NCI-H446 treated with DMSO at 0.1 percent for 48 hours (cell line): ENCODE data around the gene PRR19.

ENCODE experiments used
- DNase-seq: peaks from one replicate; lab custom pipeline; 2025; lab: John Stamatoyannopoulos, UW

Gene PRR19

DNA sequence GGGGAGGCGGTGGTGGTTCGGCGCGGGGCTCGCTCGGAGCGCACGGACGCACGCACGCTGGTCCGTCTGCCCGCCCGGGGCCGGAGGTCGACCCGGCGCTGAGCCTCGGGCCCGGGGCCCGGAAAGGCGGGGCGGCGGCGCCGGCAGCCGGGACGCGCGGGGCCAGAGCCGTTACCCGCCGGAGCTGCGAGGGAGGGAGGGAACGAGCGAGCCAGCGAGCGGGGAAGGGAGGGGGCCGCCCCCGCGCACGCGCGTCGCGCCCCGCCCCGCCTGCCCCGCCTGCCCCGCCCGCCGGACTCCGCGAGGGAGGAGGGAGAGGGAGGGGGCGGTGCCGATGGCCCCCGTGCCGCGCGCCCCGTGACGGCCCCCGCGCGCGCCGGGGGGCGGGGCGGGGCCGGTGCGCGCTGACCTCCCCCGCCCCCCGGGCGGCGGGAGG, 17.8 kb upstream of the PRR19 start:
- DNase-seq, result peak; percentile 60

DNA sequence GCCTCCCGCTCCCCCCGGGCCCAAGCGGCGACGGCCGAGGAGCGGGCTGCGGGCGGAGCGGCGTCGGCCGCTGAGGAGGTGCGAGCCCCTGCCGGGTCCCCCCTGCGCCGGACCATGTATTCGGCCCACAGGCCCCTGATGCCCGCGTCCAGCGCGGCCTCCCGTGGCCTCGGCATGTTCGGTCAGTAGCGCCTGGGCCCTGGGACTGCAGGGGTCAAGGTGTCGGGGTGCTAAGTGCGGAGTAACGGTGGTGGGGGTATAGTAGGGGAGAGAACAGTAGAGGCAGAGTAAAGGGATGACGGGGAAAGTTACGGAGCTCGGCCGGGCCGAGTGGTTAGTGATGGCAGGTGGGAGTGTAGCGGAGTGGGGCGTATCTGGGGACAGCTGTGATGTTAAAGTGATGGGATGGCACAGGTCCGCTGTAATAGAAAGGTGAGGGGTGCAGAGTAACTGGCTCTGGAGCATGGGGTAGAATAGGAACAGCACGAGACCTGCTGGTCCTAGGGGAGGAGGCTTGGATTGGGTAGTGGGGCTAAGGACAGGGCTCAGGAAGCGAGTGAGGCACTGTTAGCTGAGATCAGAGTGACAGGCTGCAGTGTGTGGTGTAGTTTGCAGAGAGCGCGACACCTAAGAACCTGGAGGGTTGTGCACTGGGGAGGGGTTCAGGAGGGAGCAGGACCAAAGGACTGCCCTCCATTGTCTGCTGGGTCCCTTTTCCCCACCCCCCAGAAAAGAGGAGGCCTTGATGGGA, 17.2 kb upstream of the PRR19 start:
- DNase-seq, result no peak

DNA sequence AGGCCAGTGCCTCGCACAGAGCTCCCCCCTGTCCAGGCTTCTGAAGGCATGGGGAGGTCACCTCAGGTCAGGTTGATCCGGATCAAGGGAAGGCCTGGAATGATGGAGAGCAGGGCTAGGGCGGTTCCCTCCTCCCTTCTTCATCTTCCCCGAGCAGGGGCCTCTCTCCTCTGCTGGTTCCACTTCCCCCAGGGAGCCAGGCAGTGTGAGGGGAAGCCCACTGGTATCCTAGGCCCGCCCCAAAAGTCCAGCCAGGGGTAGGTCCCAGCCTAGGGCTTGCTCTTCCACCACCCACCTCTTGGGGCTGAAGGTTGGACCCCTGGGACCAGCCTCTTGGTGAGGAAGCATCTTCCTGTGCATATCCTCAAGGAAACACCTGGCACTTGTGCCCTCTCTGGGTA, 16.4 kb upstream of the PRR19 start:
- DNase-seq, result no peak

DNA sequence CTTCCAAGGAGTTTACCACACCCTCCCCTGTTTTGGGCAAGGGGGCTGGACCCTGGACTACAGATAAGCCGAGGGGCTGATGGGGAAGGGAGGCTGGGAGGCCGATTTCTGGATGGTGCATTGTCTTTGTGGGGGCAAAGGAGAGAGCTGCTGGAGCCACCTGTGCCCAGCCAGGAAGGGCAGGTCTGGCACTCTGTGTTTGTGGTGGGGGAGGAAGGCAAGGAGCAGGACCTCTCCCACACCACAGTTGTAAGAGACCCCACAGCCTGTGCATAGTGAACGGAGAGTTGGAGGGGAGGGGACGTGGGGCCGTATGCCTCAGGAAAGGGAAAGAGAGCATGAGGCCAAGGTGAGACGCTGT, 16.0 kb upstream of the PRR19 start:
- DNase-seq, result no peak

DNA sequence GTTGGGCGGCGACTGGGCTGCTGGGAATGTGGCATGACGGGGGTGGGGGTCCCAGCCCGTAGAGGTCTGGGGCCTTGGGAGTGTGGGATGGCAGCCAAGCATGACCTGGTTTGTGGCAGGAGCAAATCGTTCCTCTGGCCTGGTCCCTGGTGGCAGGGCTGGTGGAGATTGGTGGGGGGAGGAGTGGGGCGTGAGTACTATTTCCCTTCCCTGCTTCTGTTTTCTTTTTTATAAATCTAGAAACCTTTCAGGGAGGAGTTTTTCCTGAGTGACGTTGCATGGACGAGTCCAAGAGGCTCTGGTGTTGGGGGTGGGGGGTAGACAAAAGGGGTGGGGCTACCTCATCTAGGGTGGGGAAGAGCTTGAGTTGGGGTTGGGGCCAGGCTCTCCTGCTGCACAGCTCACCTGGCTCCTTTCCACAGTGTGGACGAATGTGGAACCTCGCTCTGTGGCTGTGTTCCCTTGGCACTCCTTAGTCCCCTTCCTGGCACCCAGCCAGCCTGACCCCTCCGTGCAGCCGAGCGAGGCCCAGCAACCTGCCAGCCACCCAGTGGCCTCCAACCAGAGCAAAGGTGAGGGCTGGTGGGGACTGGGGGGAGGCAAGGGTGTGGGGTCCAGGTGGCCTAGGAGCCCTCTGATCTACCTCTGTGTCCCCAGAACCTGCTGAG, 15.4 kb upstream of the PRR19 start:
- DNase-seq, result no peak

GRCh38 chr19:42287017-42287826, 14.7 kb upstream of the PRR19 start:
- no peak for DNase-seq

DNA sequence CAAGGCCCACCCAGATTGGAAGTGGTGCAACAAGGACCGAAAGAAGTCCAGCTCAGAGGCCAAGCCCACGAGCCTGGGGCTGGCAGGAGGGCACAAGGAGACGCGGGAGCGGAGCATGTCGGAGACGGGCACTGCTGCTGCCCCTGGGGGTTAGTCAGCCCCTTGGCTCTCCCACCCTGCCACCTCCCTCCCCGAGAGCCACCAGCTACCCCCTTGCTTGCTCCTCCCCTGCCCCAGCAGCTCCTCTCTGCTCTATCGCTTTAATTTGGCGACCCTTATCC, 14.2 kb upstream of the PRR19 start:
- no peak for DNase-seq

- no peak for DNase-seq
These were observed 13.5 kb upstream of the PRR19 start for GRCh38 chr19:42288387-42288786.

DNA sequence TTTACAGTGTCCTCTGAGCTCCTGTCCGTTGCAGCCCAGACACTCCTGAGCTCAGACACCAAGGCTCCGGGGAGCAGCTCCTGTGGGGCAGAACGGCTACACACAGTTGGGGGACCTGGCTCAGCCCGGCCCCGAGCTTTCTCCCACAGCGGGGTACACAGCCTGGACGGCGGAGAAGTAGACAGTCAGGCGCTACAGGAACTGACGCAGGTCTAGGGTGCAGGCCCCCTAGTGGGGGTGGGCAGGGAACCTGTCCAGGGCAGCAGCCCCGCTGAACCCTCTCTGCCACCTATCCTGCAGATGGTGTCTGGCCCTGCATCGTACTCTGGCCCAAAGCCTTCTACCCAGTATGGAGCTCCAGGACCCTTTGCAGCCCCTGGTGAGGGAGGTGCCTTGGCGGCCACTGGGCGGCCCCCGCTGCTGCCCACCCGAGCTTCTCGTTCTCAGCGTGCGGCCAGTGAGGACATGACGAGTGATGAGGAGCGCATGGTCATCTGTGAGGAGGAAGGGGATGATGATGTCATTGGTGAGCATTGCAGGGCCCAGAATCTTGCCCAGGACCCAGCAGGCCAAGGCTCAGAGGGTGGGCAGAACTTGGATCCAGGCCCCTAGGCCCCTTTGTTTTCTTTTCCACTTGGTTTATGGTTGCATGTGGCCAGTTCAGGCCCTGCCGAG, 12.9 kb upstream of the PRR19 start:
- no peak for DNase-seq

DNA sequence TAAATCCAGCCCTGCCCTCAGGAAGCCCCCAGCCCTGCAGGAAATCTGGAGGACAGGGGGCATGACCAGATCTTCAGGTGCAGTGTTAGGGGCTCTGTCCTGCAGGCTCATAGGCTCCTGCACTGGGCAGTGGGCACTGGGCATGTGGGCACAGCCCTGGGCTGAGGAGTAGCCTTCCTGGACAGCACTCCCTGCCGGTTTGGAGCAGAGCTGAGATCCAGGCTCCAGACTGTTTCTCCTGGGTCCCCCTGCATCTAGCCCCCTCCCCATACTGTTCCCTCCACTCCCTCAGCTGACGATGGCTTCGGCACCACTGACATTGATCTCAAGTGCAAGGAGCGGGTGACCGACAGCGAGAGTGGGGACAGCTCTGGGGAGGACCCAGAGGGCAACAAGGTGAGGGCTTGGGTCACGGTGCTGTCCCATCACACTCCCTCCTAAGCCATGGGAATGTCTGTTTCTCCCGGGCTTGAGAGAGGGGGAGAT, 12.3 kb upstream of the PRR19 start:
- DNase-seq, result no peak

DNA sequence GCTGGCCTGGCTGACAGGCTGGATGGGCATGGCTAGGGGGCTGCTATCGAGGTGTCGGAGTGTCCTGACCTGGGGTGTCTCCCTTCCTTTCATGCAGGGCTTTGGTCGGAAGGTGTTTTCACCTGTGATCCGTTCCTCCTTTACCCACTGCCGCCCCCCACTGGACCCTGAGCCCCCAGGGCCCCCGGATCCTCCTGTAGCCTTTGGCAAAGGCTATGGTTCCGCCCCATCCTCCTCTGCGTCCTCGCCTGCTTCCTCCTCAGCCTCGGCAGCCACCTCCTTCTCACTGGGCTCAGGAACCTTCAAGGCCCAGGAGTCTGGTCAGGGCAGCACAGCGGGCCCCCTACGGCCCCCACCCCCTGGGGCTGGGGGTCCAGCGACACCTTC, 11.8 kb upstream of the PRR19 start:
- DNase-seq, result no peak

GRCh38 chr19:42290523-42291434, 11.2 kb upstream of the PRR19 start:
- no peak for DNase-seq

- DNase-seq, result no peak
These were observed 10.5 kb upstream of the PRR19 start for GRCh38 chr19:42291435-42291810.

DNA sequence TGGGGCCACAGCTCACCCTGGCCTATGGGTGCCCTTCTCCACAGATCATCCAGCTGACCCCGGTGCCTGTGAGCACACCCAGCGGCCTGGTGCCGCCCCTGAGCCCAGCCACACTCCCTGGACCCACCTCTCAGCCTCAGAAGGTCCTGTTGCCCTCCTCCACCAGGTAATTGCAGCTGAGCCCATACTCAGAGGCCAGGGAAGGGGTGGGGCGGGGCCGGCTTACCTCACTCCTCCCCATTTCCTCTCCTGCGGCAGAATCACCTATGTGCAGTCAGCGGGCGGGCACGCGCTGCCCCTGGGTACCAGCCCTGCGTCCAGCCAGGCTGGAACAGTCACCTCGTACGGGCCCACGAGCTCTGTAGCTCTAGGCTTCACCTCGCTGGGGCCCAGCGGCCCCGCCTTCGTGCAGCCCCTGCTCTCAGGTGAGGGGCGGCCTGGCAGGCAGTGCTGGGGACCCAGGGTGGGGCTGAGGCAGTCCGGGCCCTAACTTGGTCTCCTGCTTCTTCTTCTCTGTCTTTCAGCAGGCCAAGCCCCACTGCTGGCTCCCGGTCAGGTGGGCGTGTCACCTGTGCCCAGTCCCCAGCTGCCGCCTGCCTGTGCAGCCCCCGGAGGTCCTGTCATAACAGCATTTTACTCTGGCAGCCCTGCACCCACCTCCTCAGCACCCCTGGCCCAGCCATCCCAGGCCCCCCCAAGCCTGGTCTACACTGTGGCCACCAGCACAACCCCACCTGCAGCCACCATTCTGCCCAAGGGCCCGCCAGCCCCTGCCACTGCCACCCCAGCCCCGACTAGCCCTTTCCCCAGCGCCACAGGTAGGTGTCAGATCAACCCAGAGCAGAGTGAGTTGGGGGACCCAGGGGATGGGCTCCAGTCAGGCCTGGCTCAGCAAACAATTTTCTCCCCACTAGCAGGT, 9.6 kb upstream of the PRR19 start:
- DNase-seq, result no peak

GRCh38 chr19:42292963-42293362, 9.0 kb upstream of the PRR19 start:
- no peak for DNase-seq

DNA sequence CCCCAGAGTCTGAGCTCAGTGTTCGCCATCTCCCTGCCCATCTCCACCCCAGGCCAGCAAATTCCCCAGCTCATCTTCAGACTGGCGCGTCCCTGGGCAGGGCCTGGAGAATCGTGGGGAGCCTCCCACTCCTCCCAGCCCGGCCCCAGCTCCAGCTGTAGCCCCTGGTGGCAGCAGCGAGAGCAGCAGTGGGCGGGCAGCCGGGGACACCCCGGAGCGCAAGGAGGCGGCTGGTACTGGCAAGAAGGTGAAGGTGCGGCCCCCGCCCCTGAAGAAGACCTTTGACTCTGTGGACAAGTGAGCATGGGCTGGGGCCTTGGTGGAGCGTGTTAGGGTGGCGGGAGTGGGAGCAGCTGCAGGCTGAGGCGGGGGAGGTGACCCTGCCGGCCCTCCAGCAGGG, 8.4 kb upstream of the PRR19 start:
- DNase-seq, result no peak

DNA sequence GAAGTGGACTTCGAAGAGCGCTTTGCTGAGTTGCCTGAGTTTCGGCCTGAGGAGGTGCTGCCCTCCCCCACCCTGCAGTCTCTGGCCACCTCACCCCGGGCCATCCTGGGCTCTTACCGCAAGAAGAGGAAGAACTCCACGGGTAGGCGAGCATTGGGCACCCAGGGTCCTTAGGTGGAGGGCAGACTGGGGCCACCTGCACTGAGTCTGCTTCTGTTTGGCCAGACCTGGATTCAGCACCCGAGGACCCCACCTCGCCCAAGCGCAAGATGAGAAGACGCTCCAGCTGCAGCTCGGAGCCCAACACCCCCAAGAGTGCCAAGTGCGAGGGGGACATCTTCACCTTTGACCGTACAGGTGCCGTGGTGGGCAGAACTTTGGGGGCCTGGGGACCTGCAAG, 8.0 kb upstream of the PRR19 start:
- no peak for DNase-seq

- DNase-seq, result no peak
These were observed 7.3 kb upstream of the PRR19 start for GRCh38 chr19:42294471-42295137.

GRCh38 chr19:42295342-42295741, 6.6 kb upstream of the PRR19 start:
- DNase-seq, result no peak
